Measurements from ENCODE around the gene ISM1.

ISM1 gene

DNA sequence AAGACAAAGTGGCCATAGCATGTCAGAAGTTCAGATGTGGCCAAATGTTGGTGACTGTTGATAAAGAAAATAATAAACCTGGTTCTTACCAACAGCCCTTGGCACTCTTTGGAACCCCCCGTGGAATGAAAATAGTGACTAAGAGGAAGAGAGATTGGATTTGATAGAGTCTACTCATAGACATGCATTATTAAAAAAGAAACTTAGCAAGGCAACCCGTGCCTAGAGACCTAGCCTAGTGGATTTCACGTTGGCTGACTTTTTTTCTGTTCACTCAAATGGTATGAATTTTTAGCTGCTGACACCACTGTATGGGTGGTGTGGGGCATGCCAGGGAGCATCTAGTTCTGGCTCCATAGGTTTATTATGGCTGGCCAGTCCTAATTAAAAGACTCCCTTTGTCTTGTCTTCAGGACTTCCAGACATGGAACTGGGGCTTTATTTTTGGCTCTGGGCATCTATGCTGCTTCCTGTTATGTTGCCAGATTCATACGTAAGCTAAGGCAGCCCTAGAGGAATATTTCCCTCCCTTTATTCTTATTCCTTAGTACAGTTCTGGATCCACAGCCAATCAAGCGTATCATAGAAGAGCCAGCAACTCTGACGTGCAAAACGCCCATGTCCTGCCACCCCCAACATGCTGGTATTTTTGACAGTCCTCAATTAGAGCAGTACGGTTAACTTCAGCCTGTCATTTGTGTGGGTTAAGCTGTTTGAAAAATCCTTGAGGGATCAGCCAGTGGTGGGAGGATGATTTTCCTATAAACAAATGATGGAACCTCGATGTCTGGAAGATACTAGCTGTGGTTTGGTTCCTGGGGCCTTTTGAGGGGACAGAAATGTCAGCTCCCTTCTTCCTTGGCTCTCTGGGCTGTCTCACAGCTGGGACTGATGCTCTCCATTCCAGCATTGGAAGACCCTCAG lies 127.5 kb downstream of the ISM1 start:
- DNase-seq (ENCODE audit: low spot score), result no peak

DNA sequence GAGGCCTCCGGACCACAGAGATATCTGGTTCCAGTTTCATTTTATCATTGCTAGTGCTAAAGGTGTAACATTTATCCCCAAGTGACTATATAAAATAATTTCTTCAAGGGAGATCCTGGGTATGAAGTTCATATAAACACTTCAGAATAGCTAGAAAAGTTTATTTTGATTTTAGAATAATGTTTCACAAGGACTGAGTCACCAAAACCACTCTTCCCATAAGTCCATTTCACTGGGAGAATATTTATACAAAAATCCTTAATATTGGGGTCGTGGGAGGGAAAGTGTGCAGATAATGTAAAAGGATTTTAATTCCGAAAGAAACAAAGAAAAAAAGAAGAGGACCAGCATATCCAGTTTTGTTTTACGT lies 128.1 kb downstream of the ISM1 start:
- DNase-seq (ENCODE audit: low spot score), result no peak
